Measurements from ENCODE around the gene NCDN. TPM values are rescaled to one million over a fixed set of nuclear protein-coding genes. Genes with fewer than 3 reads are reported as not detected.

The NCDN gene
- total RNA-seq, 6 experiments from 2014 or later, result 43.4 to 63.2 (median 49.0) TPM

DNA sequence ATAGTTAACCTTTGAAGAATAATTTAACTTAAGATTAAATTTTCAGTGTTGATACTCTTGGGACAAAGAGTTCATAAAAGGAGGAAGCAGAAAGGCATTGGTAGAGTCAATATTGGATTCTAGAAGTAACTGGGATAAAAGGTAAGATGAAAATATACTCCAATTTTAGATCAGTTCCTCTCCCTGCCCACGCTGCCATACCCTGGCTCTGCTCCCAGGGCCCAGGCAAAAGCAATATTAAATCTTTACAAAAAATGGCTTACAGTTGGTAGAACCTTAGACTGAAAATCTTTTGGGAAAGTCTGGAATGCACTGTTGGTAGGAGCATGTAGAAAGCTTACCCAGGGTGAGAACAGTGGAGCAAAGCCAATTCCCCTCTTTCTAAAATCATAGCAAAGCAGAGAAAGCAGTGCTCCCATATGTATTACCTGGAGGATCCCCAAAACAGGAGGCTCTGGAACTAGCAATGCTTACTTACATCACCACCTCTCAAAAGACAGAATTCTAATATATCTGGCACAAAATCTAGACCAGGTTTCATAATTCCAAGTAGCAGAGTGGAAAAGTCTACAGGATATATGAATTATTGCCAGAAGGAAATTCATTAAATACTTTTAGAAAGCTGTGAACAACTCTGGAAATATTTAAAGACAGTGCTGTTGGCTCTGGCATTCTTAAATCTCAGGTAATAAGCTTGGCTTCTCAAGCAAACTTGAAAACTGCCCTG lies 24.9 kb upstream of the NCDN start:
- no peak for TF ChIP-seq CTCF (IDR thresholded peaks at IDR 0.05)
- Mint-ChIP-seq H3K4me3 (no peak overlapping the region), H3K9me3 (peaks cover 10% of the 10 kb centered on the region), H3K4me1 (ENCODE audit: low read depth) (peaks cover 47% of the 10 kb centered on the region), H3K27me3 (ENCODE audit: insufficient read depth) (no peaks in the 10 kb centered on the region), H3K27ac (peak overlapping the region; percentile 42; the same call in 1 of the 2 replicates), H3K36me3 (ENCODE audit: low read depth) (peaks cover 30% of the 10 kb centered on the region)
- no peak for DNase-seq

- DNase-seq, result no peak
- Mint-ChIP-seq H3K27ac (no peak overlapping the region), H3K9me3 (peaks cover 10% of the 10 kb centered on the region), H3K27me3 (ENCODE audit: insufficient read depth) (no peaks in the 10 kb centered on the region), H3K36me3 (ENCODE audit: low read depth) (peaks cover 21% of the 10 kb centered on the region), H3K4me3 (no peak overlapping the region), H3K4me1 (ENCODE audit: low read depth) (peaks cover 56% of the 10 kb centered on the region)
- no peak for TF ChIP-seq CTCF (IDR thresholded peaks at IDR 0.05)
These were observed 24.0 kb upstream of the NCDN start for GRCh38 chr1:35533586-35533985.

DNA sequence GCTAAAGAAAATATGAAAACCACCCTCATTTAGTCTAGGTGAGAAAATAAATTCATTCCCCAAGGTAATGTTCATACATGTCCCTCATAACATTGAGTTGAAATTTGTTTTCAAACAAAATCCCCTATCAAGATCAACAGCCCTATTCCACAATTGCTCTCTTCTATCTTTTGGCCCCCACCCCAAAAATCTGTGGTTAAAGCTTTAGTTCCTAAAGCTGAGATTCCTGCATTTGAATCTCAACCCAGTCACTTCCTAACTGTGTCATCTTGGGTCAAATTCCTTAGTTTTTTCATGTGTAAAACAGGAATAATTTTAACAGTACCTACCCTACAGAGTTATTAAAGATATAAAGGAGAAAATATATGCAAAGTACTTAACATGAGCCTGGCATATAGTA lies 22.4 kb upstream of the NCDN start:
- DNase-seq, result no peak
- Mint-ChIP-seq H3K4me3 (no peak overlapping the region), H3K9me3 (peaks cover 7% of the 10 kb centered on the region), H3K27me3 (ENCODE audit: insufficient read depth) (no peaks in the 10 kb centered on the region), H3K36me3 (ENCODE audit: low read depth) (peaks cover 7% of the 10 kb centered on the region), H3K27ac (no peak overlapping the region), H3K4me1 (ENCODE audit: low read depth) (peaks cover 73% of the 10 kb centered on the region)
- no peak for TF ChIP-seq CTCF (IDR thresholded peaks at IDR 0.05)

DNA sequence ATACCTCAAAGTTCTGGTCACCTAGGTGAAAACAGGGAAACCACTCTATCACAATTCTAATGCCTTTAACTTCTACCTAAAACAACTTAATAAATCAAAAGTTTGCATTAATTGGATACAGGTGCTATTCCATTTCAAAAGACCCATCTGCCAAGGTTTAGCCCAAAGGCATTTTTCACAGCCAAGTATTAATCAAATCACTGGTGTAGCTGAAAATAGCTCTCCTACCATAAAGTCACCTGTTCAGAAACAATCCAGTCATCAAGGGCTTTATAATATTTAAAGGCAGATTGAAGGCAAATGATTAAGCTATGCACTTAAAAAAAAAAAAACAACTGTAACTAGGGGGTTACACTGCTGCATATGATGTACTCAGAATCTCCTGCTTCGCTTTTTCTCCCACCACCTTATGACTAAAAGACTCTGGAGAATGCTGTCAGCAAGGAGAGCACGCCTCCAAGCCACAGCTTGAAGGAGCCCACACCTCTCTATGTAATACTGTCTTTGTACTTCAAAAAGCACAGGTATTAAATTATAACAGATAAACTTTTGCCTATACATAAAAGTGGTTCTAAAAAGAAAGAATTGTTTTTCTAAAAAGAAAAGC lies 20.9 kb upstream of the NCDN start:
- Mint-ChIP-seq H3K27me3 (ENCODE audit: insufficient read depth) (no peaks in the 10 kb centered on the region), H3K4me3 (no peak overlapping the region), H3K9me3 (no peaks in the 10 kb centered on the region), H3K4me1 (ENCODE audit: low read depth) (peaks cover 85% of the 10 kb centered on the region), H3K27ac (no peak overlapping the region; the same call in 1 of the 2 replicates), H3K36me3 (ENCODE audit: low read depth) (no peaks in the 10 kb centered on the region)
- TF ChIP-seq CTCF (IDR thresholded peaks at IDR 0.05), result no peak
- no peak for DNase-seq

DNA sequence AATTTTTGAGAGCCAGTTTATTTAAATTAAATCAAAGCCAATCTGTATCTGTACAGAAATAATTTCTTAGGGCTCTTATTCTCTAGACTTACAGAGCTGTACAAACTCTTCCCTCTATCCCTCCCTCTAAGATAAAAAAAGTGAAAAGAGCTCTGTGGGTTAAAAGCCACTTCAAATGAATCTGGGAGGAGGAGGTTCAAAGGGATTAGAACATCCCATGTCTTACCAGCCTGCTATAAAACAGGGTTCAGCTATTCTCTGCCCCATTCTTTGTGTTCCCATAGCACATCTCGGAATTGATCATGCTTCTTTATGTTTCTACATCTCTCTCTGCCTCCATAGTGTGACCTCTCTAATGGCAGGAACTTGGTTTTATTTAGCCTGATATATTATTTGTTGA lies 19.8 kb upstream of the NCDN start:
- peaks cover 89% of the 10 kb centered on the region for H3K4me1 Mint-ChIP-seq (ENCODE audit: low read depth)
- H3K36me3 Mint-ChIP-seq (ENCODE audit: low read depth), result no peaks in the 10 kb centered on the region
- H3K27me3 Mint-ChIP-seq (ENCODE audit: insufficient read depth), result no peaks in the 10 kb centered on the region
- no peak for TF ChIP-seq CTCF (IDR thresholded peaks at IDR 0.05)
- no peak overlapping the region for H3K27ac Mint-ChIP-seq
- H3K9me3 Mint-ChIP-seq, result no peaks in the 10 kb centered on the region
- DNase-seq, result no peak
- H3K4me3 Mint-ChIP-seq, result no peak overlapping the region

Measured in HFFc6 (cell line).